WTC11 (cell line): ENCODE results near the gene ITPK1. TPM values are rescaled to one million over a fixed set of nuclear protein-coding genes. Genes with fewer than 3 reads are reported as not detected.
A peak's percentile ranks its signal among the peaks of the same experiment; 100 is the strongest.

Source experiments
- ATAC-seq: fragments of 200-7000 bp; cut with Tn5 transposase; 2 replicates; pipeline ENCODE4 v1.10.0; 2021; ENCODE audit warnings: mild to moderate bottlenecking, moderate library complexity
- CTCF ChIA-PET: fragments of 300-600 bp; sonication (Branson Sonifier 250); formaldehyde crosslinking; loops from one replicate; lab custom pipeline; 2021; ENCODE audit warnings: antibody characterized with exemption; lab: Charles Lee
- POLR2A ChIA-PET: fragments of 350-600 bp; sonication (Branson Sonifier 250); formaldehyde crosslinking; loops from one replicate; lab custom pipeline; 2021; ENCODE audit warnings: antibody characterized with exemption; lab: Charles Lee
- DNase-seq: peaks from one replicate; pipeline ENCODE4 v3.0.0; 2021; ENCODE audit warnings: low spot score
- H3K27ac Mint-ChIP-seq: 2 replicates; pipeline ENCODE4 v1.8.0; 2021; ENCODE audit warnings: mixed read lengths
- H3K27me3 Mint-ChIP-seq: 2 replicates; pipeline ENCODE4 v1.8.0; 2021; ENCODE audit warnings: low read depth, mild to moderate bottlenecking, moderate library complexity, mixed read lengths
- H3K36me3 Mint-ChIP-seq: 2 replicates; pipeline ENCODE4 v1.8.0; 2021; ENCODE audit warnings: mixed read lengths
- H3K4me1 Mint-ChIP-seq: 2 replicates; pipeline ENCODE4 v1.8.0; 2022; ENCODE audit warnings: mixed read lengths
- H3K4me3 Mint-ChIP-seq: 2 replicates; pipeline ENCODE4 v1.8.0; 2021; ENCODE audit warnings: mild to moderate bottlenecking, moderate library complexity, mixed read lengths
- H3K9me3 Mint-ChIP-seq: 2 replicates; pipeline ENCODE4 v1.8.0; 2021; ENCODE audit warnings: mixed read lengths
- AFF4 ChIP-seq: sonication (generic); formaldehyde crosslinking; IDR thresholded peaks from 2 replicates; pipeline ENCODE4 v1.8.1; 2023; ENCODE audit warnings: mild to moderate bottlenecking, missing genetic modification reagents, borderline replicate concordance
- ATF2 ChIP-seq: sonication (generic); formaldehyde crosslinking; IDR thresholded peaks from 2 replicates; pipeline ENCODE4 v1.8.1; 2022; ENCODE audit warnings: low read depth, missing genetic modification reagents, borderline replicate concordance
- ELF4 ChIP-seq: sonication (generic); formaldehyde crosslinking; IDR thresholded peaks from 2 replicates; pipeline ENCODE4 v1.8.1; 2022; ENCODE audit warnings: low read depth, mild to moderate bottlenecking, moderate library complexity, missing genetic modification reagents
- FOXK1 ChIP-seq: sonication (generic); formaldehyde crosslinking; IDR thresholded peaks from 2 replicates; pipeline ENCODE4 v1.8.0; 2022; ENCODE audit warnings: mild to moderate bottlenecking, moderate library complexity, missing genetic modification reagents
- GABPB1 ChIP-seq: sonication (generic); formaldehyde crosslinking; IDR thresholded peaks from 2 replicates; pipeline ENCODE4 v1.8.1; 2023; ENCODE audit warnings: mild to moderate bottlenecking, missing genetic modification reagents
- IRF1 ChIP-seq: sonication (generic); formaldehyde crosslinking; IDR thresholded peaks from 2 replicates; pipeline ENCODE4 v1.8.0; 2023; ENCODE audit warnings: missing genetic modification reagents
- MAX ChIP-seq: sonication (generic); formaldehyde crosslinking; IDR thresholded peaks from 2 replicates; pipeline ENCODE4 v1.8.0; 2022; ENCODE audit warnings: mild to moderate bottlenecking, missing genetic modification reagents
- MYBL2 ChIP-seq: sonication (generic); formaldehyde crosslinking; IDR thresholded peaks from 2 replicates; pipeline ENCODE4 v1.8.1; 2023; ENCODE audit warnings: mild to moderate bottlenecking, moderate library complexity, missing genetic modification reagents
- NR3C1 ChIP-seq: sonication (generic); formaldehyde crosslinking; conservative IDR thresholded peaks from 2 replicates; pipeline ENCODE4 v1.8.1; 2023; ENCODE audit warnings: low read depth, mild to moderate bottlenecking, missing genetic modification reagents
- OVOL2 ChIP-seq: fragments of 250-450 bp; sonication (Bioruptor Pico); IDR thresholded peaks from 2 replicates; pipeline ENCODE4 v1.9.0; 2021; ENCODE audit warnings: mild to moderate bottlenecking, borderline replicate concordance
- PRDM15 ChIP-seq: sonication (generic); formaldehyde crosslinking; IDR thresholded peaks from 2 replicates; pipeline ENCODE4 v1.8.0; 2022; ENCODE audit warnings: missing genetic modification reagents
- SMAD3 ChIP-seq: sonication (generic); formaldehyde crosslinking; IDR thresholded peaks from 2 replicates; pipeline ENCODE4 v1.8.0; 2022; ENCODE audit warnings: missing genetic modification reagents, mild to moderate bottlenecking, borderline replicate concordance
- ZMAT4 ChIP-seq: fragments of 250-450 bp; sonication (Bioruptor Pico); IDR thresholded peaks from 2 replicates; pipeline ENCODE4 v1.9.0; 2021; ENCODE audit warnings: mild to moderate bottlenecking
- ZNF425 ChIP-seq: fragments of 250-450 bp; sonication (Bioruptor Pico); conservative IDR thresholded peaks from 2 replicates; pipeline ENCODE4 v1.9.0; 2021; ENCODE audit warnings: mild to moderate bottlenecking
- ZNF532 ChIP-seq: fragments of 250-450 bp; sonication (Bioruptor Pico); IDR thresholded peaks from 2 replicates; pipeline ENCODE4 v1.9.0; 2021; ENCODE audit warnings: mild to moderate bottlenecking, borderline replicate concordance
- total RNA-seq: library from RNA; stranded (reverse); gene quantifications from 3 replicates; pipeline ENCODE4 v1.2.3, GENCODE V29; 2021

The ITPK1 gene
- total RNA-seq, 1 experiment from 2014 or later, result 144 TPM

GRCh38 chr14:93054876-93055275 is 60.8 kb downstream of the ITPK1 start:
- peaks cover 76% of the 10 kb centered on the region for H3K4me1 Mint-ChIP-seq
- H3K27me3 Mint-ChIP-seq, result no peaks in the 10 kb centered on the region
- no peak for ATAC-seq
- no peaks in the 10 kb centered on the region for H3K9me3 Mint-ChIP-seq
- ChIA-PET POLR2A (no interaction called here), CTCF (no interaction called here)
- H3K27ac Mint-ChIP-seq, result peak overlapping the region; percentile 87
- DNase-seq, result no peak
- H3K36me3 Mint-ChIP-seq, result peaks cover 3% of the 10 kb centered on the region; the same call in 1 of the 2 replicates
- H3K4me3 Mint-ChIP-seq, result no peak overlapping the region
- TF ChIP-seq NR3C1 (no peak), ATF2 (CRISPR knock-in tag) (no peak), MYBL2 (CRISPR knock-in tag) (no peak), GABPB1 (no peak), AFF4 (no peak), ZMAT4 (CRISPR knock-in tag) (no peak), IRF1 (CRISPR knock-in tag) (no peak), ELF4 (CRISPR knock-in tag) (no peak), ZNF425 (CRISPR knock-in tag) (no peak), OVOL2 (CRISPR knock-in tag) (no peak)

- Mint-ChIP-seq H3K27me3 (no peaks in the 10 kb centered on the region), H3K27ac (peak overlapping the region; percentile 93; the same call in 1 of the 2 replicates), H3K4me1 (peaks cover 85% of the 10 kb centered on the region), H3K9me3 (no peaks in the 10 kb centered on the region), H3K4me3 (no peak overlapping the region), H3K36me3 (peaks cover 3% of the 10 kb centered on the region; the same call in 1 of the 2 replicates)
- DNase-seq (no peak), ATAC-seq (no peak)
- ChIA-PET CTCF (no interaction called here), POLR2A (no interaction called here)
- TF ChIP-seq SMAD3 (no peak), MAX (CRISPR knock-in tag) (no peak), ZNF532 (no peak), ZNF425 (CRISPR knock-in tag) (no peak), FOXK1 (no peak), PRDM15 (CRISPR knock-in tag) (no peak)
Observed at GRCh38 chr14:93054006-93054405, 61.7 kb downstream of the ITPK1 start.
